HepG2 (cell line): ENCODE results near the gene CARD9. TPM values are rescaled to one million over a fixed set of nuclear protein-coding genes. Genes with fewer than 3 reads are reported as not detected.

Experiments
- ARHGAP35 ChIP-seq: sonication (generic); formaldehyde crosslinking; IDR thresholded peaks from 2 replicates; pipeline ENCODE4 v1.9.0; 2022; ENCODE audit warnings: mild to moderate bottlenecking, inconsistent platforms, moderate library complexity, missing genetic modification reagents, borderline replicate concordance
- BCL6 ChIP-seq: IDR thresholded peaks from 2 replicates; pipeline ENCODE4 v1.6.1; 2016; ENCODE audit warnings: missing genetic modification reagents, missing compliant biosample characterization
- BRF2 ChIP-seq: sonication (generic); formaldehyde crosslinking; IDR thresholded peaks from 2 replicates; pipeline ENCODE4 v1.8.1; 2022; ENCODE audit warnings: mild to moderate bottlenecking, missing genetic modification reagents
- CEBPB ChIP-seq: IDR thresholded peaks from 2 replicates; pipeline ENCODE4 v1.6.1; 2011; ENCODE audit warnings: low read depth, low read length, improper control_type of control experiment, borderline replicate concordance
- CREB3 ChIP-seq: sonication (generic); formaldehyde crosslinking; IDR thresholded peaks from 2 replicates; pipeline ENCODE4 v1.5.0; 2020; ENCODE audit warnings: missing genetic modification reagents
- DR1 ChIP-seq: sonication (generic); formaldehyde crosslinking; IDR thresholded peaks from 2 replicates; pipeline ENCODE4 v1.8.0; 2021; ENCODE audit warnings: mild to moderate bottlenecking, missing genetic modification reagents, inconsistent platforms
- HCFC1 ChIP-seq: fragments of 150-350 bp; IDR thresholded peaks from 2 replicates; pipeline ENCODE4 v1.6.1; 2014; ENCODE audit warnings: low read depth, low read length
- LRRFIP1 ChIP-seq: sonication (generic); formaldehyde crosslinking; conservative IDR thresholded peaks from 2 replicates; pipeline ENCODE4 v1.4.0; 2020; ENCODE audit warnings: missing genetic modification reagents
- MBD4 ChIP-seq: IDR thresholded peaks from 2 replicates; pipeline ENCODE4 v1.6.1; 2012; ENCODE audit warnings: low read length, inconsistent platforms, borderline replicate concordance
- MXD1 ChIP-seq: sonication (generic); formaldehyde crosslinking; IDR thresholded peaks from 2 replicates; pipeline ENCODE4 v1.4.0; 2020; ENCODE audit warnings: mild to moderate bottlenecking, missing genetic modification reagents
- NKX3-1 ChIP-seq: sonication (generic); formaldehyde crosslinking; IDR thresholded peaks from 2 replicates; pipeline ENCODE4 v1.5.0; 2020; ENCODE audit warnings: missing genetic modification reagents
- PITX1 ChIP-seq: sonication (generic); formaldehyde crosslinking; IDR thresholded peaks from 2 replicates; pipeline ENCODE4 v1.5.1; 2020; ENCODE audit warnings: mild to moderate bottlenecking, missing genetic modification reagents
- RAD51 ChIP-seq: fragments of 450-650 bp; IDR thresholded peaks from 2 replicates; pipeline ENCODE4 v1.6.1; 2016; ENCODE audit warnings: borderline replicate concordance
- SNAI1 ChIP-seq: sonication (generic); formaldehyde crosslinking; IDR thresholded peaks from 2 replicates; pipeline ENCODE4 v1.5.0; 2020; ENCODE audit warnings: mild to moderate bottlenecking, missing genetic modification reagents, borderline replicate concordance
- THRA ChIP-seq: sonication (generic); formaldehyde crosslinking; IDR thresholded peaks from 2 replicates; pipeline ENCODE4 v1.4.0; 2020; ENCODE audit warnings: missing genetic modification reagents, borderline replicate concordance
- WIZ ChIP-seq: sonication (generic); formaldehyde crosslinking; IDR thresholded peaks from 2 replicates; pipeline ENCODE4 v1.5.1; 2020; ENCODE audit warnings: mild to moderate bottlenecking, missing genetic modification reagents
- YEATS2 ChIP-seq: sonication (generic); formaldehyde crosslinking; IDR thresholded peaks from 2 replicates; pipeline ENCODE4 v1.4.0; 2020; ENCODE audit warnings: missing genetic modification reagents, borderline replicate concordance
- ZNF350 ChIP-seq: sonication (generic); formaldehyde crosslinking; IDR thresholded peaks from 2 replicates; pipeline ENCODE4 v1.4.0; 2020; ENCODE audit warnings: mild to moderate bottlenecking, low read depth, missing genetic modification reagents, borderline replicate concordance
- ZNF543 ChIP-seq: sonication (generic); formaldehyde crosslinking; IDR thresholded peaks from 2 replicates; pipeline ENCODE4 v1.4.0; 2020; ENCODE audit warnings: mild to moderate bottlenecking, missing genetic modification reagents
- ZNF75D ChIP-seq: sonication (generic); formaldehyde crosslinking; IDR thresholded peaks from 2 replicates; pipeline ENCODE4 v1.8.1; 2023; ENCODE audit warnings: missing genetic modification reagents, mild to moderate bottlenecking, borderline replicate concordance
- ZZZ3 ChIP-seq: sonication (generic); formaldehyde crosslinking; IDR thresholded peaks from 2 replicates; pipeline ENCODE4 v1.4.0; 2020; ENCODE audit warnings: missing genetic modification reagents, mild to moderate bottlenecking, borderline replicate concordance
- polyA plus RNA-seq, 8 experiments: library from polyadenylated mRNA; depleted of rRNA in 3 of 8; stranded (reverse) in 7 of 8; unstranded in 1 of 8; fragments of >200 nt; fragmentation: Illumina TruSeq in 4 of 8; extraction: Trizol in 4 of 8; gene quantifications; 2 replicates each; pipeline versions ENCODE4 v1.2.1 to v1.2.3, GENCODE V29; 2011 to 2016; ENCODE audit warnings: low read depth in 4 of 8, missing spikeins in 1 of 8, mixed read lengths in 1 of 8; ENCODE audit not compliant: insufficient read depth in 1 of 8
- total RNA-seq, 5 experiments: library from RNA; depleted of rRNA; stranded (reverse); fragments of >200 nt; fragmentation: Illumina TruSeq; extraction: Trizol; gene quantifications; 2 replicates each; pipeline ENCODE4 v1.2.3, GENCODE V29; 2016; ENCODE audit warnings: low read depth in 1 of 5

The CARD9 gene
- total and polyA plus RNA-seq, 2 of the 13 experiments (the other 11 are each of a cell fraction or from before 2014, with no cell fraction given) = 3.3 to 7.4 TPM

GRCh38 chr9:136400038-136400834 is 26.8 kb upstream of the CARD9 start, which contains the start of gene SNAPC4 (continued):
- TF ChIP-seq MXD1 (CRISPR knock-in tag) (0 out of 2 replicates have a peak, but pooled peaks have one; percentile 51), BCL6 (CRISPR knock-in tag) (no peak; the same call in 1 of the 2 replicates), BRF2 (CRISPR knock-in tag) (peak; percentile 84; the same call in 1 of the 2 replicates), ZZZ3 (CRISPR knock-in tag) (peak; percentile 24; the same call in 1 of the 2 replicates), MBD4 (no peak), SNAI1 (CRISPR knock-in tag) (no peak), PITX1 (CRISPR knock-in tag) (no peak), DR1 (CRISPR knock-in tag) (peak; percentile 45; the same call in 1 of the 2 replicates), WIZ (CRISPR knock-in tag) (no peak; the same call in 1 of the 2 replicates), NKX3-1 (CRISPR knock-in tag) (no peak), ZNF75D (CRISPR knock-in tag) (no peak), ZNF543 (CRISPR knock-in tag) (no peak), CEBPB (no peak), ZNF350 (CRISPR knock-in tag) (no peak), LRRFIP1 (CRISPR knock-in tag) (no peak), RAD51 (no peak), HCFC1 (peak; percentile 47; the same call in 1 of the 2 replicates), CREB3 (CRISPR knock-in tag) (no peak), YEATS2 (CRISPR knock-in tag) (no peak), ARHGAP35 (CRISPR knock-in tag) (no peak), THRA (no peak)
